Inflammatory macrophage treated with lipopolysaccharide for 1 hour (primary cell): Measurements from ENCODE around the gene KIF1A.
"Not testable (repeated sequence)": the region's sequence is repeated elsewhere in the genome, so short reads cannot be mapped to it uniquely, and the experiment has no call there.

ENCODE experiments used
- DNase-seq, 2 donors: peaks; one replicate each; pipeline ENCODE4 v3.0.0-alpha.2; 2020 to 2022

The KIF1A gene

DNA sequence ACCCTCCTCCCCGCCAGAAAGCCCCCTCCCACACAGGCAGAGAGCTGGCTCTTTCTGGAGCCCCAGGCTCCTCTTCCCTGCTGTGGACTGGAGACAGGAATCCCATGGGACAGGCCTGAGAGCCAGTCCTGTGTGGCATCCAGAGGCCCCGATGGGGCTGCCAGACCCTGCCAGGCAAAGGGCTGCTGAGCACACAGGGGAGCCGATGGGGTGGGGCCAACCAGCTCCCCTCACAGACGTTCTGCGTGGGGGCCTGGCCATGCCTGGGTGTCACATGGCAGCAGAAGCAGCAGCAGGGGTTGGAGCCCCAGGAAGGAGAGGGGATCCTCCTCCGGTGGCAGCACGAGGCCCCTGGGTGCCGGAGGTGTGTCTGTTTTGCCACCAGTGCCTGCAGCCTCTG is 120.2 kb downstream of the KIF1A start:
- DNase-seq, result not testable (repeated sequence)

DNA sequence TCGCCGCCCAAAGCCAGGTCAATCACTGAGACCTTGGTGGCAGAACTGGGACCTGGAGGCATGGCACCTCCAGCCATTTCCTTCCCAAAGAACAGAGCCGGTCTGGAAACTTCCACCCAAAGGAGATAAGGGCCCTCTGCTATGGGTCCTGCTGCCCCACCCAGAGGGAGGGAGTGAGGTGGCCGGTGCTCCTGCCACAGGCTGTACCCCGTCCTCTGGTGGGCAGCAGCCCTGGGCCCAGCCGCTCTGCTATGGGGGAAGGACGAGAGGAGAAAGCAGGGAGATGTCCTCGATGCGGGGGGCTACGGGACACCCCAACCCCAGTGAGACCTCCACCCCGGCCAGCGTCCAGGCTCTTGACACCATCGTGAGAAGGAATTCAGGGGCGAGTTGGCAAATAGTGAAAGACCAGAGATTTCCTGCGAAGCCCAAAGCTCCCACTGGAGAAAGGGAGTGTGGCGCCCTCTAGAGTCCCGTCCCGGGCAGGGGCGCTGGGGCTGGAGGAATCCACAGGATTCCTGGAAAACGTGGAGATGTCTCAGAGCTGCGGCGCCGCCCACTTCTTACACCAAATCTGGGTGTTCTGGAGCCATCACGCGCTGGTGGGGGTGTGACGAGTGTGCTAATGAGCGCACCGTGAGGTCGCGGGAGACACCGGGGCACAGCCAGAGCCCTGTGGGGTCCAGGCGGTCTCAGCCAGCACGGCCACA is 121.0 kb downstream of the KIF1A start:
- not testable (repeated sequence) for DNase-seq

DNA sequence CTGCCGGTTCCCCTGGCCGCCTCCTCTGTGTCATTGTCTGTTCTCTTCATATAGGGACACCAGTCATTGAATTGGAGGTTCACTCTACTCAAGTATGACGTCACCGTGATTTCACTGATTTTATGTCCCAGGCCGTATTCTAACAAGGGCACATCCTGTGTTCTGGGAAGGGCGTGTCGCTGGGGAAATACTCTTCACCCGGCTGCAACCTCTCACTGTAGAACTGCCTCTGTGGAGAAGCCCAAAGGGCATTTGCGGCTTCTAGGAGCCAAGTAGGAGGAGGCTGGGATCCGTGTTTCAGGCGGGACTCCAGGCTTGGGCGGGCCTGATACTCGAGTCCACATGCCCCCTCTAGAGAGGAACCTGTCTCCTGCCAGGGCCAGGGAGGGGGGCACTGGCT is 123.5 kb downstream of the KIF1A start:
- DNase-seq, result not testable (repeated sequence)

DNA sequence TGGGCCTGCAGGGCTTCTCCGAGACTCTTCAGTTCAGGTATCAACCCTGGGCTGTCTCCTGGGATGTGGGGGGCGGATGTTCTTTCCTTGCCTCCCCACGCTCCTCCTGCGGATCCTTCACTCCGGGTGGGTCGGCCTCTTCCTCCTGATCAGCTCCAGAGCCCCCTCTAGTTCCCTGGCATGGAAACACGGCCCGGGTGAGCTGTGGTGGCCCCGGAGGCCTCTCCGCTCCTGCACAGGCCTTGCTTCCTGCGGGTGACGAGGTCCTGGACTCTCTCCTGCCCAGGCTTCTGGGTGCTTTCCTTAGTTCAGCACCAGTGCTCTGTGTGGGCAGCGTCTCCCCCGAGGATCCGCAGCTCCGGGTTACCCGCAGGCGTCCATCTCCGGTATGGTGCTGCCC is 124.4 kb downstream of the KIF1A start:
- not testable (repeated sequence) for DNase-seq

DNA sequence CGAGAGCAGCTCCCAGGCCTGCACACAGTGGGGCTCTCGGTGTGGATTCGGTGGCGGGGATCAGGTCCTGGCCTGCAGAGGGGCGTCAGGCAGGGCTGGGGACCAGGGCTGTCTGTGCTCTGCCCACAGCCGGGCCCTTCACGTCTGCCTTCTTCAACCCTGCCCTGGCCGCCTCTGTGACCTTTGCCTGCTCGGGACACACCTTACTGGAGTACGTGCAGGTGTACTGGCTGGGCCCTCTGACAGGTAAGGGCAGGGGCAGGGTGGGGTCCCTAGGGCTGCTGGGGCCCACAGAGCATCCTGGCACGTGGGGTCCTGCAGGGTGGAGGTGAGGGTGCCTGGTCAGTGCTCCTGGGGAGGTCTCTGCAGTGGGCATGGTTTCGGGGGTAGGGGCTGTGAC is 125.7 kb downstream of the KIF1A start:
- DNase-seq, result not testable (repeated sequence)

DNA sequence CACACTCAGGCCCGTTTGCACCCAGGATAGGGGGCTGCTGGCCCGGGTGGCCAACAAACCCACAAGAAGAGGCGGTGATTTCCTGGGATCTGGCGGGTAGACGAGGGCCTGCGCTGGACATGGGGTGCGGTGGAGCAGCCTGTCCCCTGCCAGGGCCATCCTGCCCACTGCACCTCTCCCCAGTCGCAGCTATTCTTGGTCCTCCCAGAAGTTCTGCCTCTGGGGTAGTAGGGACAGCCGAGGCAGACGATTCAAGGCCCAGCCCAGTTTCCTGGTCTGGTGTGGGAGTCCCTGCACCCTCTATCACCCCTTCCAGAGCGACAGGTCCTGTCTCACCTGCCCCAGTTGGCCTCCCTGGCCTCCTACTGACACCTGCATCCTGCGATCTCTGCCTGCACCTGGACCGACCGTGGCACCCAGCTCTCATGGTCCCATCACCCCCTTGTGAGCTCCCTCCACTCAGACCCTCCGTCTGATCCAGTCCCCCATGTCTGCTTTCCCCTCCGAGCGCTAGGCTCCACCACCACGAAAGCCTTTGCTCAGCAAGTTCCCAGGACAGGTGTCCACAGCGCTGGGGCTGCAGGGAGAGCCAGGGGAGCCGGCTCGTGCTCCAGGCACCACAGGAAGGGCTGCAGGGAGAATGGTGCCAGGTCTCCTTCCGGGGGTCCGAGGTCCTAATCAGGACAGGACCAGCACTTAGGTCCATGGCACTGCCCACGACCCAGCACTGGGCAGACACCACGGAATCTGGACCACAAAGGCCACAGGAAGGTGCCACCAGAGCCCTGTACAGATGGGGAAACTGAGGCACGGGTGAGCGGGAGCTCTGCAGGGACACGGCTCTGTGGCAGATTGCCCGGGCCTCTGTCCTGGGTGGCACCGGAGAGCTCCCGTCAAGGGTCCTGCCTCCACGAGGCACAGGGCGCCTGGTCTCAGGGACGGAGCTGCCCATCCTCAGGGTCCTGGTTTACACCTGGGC is 127.1 kb downstream of the KIF1A start:
- DNase-seq, result not testable (repeated sequence)

DNA sequence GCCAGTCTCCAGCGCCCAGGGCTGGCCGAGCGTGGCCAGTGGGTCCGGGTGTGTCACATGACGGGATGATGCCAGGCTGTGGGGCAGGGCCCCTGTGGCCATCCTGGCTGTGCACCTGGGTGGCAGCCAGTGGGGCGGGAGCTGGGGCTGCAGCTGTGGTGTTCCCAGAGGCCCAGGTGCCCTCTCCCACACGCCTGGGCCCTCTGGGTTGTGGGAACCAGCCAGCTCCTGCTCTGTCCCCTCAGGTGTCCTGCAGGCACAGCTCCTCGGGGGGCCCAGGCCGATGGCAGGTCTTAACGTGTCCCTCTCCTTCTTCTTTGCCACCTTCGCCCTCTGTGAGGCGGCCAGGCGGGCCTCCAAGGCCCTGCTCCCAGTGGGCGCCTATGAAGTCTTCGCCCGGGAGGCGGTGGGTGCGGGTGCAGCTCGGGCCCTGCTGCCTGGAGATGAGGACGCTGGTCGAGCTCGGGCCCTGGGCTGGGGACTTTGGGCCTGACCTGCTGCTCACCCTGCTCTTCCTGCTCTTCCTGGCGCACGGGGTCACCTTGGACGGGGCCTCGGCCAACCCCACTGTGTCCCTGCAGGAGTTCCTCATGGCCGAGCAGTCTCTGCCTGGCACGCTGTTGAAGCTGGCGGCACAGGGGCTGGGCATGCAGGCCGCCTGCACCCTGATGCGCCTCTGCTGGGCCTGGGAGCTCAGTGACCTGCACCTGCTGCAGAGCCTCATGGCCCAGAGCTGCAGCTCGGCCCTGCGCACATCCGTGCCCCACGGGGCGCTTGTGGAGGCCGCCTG is 128.2 kb downstream of the KIF1A start, which contains the start of gene AQP12A:
TSS of gene AQP12A (plus strand) at position 236 of the 790 bp plus-strand sequence. CDS start at position 284, 48 bp downstream.
- DNase-seq, result not testable (repeated sequence)

DNA sequence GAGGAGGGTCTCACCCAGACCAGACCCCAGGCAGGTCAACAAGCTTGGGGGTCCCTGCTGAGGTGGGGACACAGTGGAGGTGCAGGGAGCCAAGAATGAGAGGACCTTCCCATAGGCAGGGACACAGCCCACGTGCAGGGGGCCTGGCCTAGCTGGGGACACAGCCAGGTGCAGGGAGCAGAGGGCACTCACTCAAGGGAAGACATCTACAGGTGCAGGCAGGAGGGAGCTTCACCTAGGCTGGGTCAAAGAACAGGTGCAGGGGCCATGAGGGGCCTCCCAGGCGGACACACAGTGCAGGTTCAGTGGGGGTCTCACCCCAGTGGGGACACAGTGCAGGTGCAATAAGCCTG is 129.0 kb downstream of the KIF1A start:
- not testable (repeated sequence) for DNase-seq

DNA sequence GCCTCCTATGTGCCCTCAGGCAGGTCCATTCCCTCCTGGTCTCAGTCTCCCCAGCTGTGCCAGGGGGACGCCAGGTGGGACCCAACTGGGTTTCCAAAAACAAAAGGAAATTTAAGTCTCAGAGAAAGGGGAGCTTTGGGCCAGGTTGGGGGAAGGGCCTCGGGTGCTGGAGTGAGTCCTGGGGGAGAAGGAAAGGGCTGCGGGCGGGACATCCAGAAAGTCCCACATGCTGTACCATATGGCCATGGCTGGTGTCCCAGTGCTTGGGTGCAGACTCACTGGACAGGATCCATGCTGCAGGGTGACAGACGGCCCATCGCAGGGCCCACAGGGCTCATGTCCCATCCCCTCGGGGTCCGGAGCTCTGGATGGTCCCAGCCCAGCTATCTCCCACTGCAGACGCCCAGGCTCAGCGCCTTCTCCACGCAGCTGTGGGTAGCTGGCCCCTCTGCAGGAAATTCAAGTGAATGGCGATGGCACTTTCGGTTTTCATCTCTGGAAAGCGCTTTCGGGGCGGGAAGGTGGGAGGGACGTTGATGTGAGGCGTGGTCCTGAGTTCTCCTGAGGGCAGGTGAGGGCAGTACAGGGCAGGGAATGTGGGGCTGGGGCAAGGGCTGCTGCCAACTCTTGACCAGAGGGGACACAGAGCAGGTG is 129.5 kb downstream of the KIF1A start:
- not testable (repeated sequence) for DNase-seq

DNA sequence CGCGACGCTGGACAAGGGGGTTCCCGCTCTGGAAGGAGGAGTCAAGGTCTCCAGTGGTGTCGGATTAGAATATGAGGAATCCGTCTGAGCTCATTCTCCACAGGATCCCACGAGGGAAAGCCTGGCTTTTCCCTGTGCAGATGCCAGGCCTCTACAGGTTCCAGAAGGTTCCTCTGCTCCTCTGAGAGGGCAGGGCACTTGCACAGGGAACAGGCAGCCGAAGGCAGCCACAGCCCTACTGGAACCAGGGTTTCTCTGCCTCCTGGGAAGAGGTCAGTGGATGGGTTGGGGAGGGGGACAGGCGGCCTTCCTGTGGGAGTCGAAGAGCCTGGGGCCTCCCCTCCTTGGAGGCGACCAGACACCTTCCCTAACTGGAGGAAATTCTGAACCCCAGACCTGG is 130.0 kb downstream of the KIF1A start:
- DNase-seq, result no peak

DNA sequence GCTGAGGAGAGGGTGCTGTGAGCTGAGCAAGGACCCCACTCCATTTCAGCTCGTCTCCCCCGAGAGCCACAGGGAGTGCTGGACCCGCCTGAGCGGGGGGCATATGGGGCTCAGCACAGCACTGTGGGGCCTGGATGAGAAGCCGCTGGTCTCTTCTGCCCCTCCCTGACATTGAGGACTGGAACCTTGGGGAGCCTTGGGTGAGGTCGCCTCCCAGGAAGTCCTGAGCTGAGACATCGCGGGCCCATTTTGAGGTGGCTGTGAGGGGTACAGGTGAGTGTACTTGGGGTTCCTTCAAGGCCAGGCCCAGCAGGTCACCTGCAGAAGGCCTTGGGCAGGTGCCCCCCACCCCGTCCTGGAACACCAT is 131.5 kb downstream of the KIF1A start:
- no peak for DNase-seq

DNA sequence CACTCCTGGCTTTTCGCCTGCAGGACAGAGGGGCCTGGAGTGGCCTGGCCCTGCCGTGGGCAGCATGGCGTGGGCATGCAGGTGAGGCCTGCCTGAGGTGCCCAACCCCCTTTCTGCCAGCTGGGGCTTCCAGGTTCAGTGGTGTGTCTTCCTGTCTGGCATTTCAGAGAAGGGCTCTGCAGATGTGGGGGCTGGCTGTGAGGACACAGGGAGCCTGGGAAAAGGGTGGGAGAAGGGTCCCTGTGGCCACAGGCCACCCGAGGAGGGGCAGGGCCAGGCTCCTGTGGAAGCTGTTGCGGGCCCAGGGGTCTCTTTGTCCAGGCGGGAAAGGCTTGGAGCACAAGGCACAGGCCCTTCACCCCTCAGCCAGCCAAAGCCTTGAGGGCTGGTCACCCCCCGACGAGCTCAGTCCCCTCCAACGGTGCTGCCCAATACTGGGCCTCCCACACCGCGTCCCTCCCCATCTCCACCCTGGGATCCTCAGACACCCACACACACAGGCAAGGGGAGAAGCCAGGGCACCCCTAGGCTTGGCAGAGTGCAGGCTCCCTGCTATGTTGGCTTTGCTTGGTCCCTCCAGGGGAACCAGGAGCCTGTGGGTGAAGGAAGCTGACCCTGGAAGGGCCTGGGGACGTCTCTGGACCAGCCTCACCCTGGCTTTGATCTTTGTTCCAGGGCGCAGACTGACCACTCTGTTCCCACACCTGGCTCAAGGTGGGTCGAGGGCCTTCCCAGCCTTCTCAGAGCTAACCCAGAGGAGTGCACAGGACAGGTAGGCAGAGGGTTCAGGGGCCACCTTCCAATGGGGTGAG is 132.1 kb downstream of the KIF1A start:
- DNase-seq, result no peak

DNA sequence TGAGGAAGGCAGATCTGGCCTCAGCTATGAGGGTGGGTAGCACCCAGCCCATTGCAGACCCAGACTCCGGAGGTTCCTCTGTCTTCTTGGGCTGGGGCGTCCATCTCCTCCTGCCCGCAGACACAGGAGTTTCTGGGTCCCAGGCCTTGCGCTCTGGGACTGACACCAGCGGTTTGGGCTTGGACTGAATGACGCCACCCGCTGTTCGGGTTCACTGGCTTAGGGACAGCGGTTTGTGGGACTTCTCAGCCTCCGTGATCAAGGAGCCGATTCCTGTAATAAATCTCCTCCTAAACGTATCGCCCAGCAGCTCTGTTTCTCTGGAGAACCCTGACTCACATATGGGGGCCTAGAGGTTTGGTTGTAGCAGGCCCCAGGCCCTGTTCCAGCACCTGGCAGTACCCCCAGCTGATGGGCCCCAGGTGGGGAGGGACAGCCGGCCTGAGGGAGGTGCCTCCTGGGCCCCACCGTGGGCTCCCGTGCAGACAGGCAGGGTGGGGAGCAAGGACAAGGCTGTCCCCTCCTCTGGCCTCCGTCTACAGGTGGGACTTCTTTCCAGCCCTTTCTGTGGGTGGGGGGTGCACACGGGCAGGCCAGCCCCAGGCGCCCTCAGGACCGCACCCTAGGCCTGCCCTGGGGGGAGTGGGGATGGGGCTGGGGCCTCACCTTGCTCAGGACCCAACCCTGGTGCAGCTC is 132.8 kb downstream of the KIF1A start:
- no peak for DNase-seq

DNA sequence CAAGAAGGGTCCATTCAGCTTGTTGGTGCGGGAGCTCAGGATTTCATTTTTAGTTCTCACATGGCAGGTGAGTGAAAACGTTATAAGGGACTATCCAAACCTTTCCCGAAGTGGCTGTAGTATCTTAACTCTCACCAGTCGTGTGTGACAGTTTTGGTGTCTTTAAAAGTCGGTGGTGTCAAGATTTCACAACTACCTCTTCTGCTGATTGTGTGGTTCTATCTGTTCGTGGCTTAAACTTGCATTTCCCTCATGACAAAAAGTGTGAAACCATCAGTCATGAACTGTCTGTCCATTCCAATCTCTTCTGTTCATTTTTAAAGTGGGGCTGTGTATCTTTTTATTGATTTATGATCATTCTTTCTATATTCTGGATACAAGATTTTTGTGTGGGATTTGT is 133.6 kb downstream of the KIF1A start:
- DNase-seq, result no peak

DNA sequence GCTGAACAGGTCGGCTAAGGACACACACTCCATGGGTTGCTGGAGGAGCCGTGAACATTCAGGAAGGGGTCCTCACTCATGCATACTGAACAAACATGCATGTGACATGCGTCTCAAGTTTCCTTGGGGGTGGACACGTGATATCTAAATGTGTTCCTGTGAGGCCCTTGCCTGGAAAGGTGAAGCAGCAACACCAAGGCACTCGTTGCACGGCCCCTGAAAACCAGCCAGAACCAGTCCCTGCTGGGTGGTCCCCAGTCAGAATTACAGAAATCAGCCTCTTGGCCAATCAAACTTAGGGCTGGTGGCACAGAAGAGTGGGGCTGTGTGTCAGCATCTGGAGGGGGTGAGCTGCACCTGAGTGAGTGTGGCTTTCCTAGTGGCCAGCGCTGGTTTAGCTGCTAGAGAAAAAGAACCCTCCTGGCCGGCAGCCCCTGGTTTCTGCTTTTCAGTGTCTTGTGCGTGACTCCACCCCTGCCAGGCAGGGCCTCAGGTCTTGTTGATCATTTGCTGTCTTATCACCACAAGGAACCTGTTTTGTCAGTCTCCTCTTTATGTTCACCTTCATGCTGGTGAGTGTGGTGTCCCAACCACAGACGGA is 134.1 kb downstream of the KIF1A start:
- no peak for DNase-seq

DNA sequence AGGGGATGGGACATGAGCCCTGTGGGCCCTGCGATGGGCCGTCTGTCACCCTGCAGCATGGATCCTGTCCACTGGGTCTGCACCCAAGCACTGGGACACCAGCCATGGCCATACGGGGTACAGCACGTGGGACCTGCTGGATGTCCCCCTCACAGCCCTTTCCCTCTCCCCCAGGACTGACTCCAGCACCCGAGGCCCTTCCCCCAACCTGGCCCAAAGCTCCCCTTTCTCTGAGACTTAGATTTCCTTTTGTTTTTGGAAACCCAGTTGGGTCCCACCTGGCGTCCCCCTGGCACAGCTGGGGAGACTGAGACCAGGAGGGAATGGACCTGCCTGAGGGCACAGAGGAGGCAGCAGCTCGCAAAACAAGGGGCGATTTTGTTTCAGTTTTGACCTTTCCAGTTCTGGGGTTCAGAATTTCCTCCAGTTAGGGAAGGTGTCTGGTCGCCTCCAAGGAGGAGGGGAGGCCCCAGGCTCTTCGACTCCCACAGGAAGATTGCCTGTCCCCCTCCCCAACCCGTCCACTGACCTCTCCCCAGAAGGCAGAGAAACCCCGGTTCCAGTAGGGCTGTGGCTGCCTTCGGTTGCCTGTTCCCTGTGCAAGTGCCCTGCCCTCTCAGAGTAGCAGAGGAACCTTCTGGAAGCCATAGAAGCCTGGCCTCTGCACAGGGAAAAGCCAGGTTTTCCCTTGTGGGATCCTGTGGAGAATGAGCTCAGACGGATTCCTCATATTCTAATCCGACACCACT is 135.9 kb downstream of the KIF1A start:
- DNase-seq, result not testable (repeated sequence)

DNA sequence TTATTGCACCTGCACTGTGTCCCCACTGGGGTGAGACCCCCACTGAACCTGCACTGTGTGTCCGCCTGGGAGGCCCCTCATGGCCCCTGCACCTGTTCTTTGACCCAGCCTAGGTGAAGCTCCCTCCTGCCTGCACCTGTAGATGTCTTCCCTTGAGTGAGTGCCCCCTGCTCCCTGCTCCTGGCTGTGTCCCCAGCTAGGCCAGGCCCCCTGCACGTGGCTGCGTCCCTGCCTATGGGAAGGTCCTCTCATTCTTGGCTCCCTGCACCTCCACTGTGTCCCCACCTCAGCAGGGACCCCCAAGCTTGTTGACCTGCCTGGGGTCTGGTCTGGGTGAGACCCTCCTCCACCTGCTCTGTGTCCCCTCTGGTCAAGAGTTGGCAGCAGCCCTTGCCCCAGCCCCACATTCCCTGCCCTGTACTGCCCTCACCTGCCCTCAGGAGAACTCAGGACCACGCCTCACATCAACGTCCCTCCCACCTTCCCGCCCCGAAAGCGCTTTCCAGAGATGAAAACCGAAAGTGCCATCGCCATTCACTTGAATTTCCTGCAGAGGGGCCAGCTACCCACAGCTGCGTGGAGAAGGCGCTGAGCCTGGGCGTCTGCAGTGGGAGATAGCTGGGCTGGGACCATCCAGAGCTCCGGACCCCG is 136.6 kb downstream of the KIF1A start:
- not testable (repeated sequence) for DNase-seq

DNA sequence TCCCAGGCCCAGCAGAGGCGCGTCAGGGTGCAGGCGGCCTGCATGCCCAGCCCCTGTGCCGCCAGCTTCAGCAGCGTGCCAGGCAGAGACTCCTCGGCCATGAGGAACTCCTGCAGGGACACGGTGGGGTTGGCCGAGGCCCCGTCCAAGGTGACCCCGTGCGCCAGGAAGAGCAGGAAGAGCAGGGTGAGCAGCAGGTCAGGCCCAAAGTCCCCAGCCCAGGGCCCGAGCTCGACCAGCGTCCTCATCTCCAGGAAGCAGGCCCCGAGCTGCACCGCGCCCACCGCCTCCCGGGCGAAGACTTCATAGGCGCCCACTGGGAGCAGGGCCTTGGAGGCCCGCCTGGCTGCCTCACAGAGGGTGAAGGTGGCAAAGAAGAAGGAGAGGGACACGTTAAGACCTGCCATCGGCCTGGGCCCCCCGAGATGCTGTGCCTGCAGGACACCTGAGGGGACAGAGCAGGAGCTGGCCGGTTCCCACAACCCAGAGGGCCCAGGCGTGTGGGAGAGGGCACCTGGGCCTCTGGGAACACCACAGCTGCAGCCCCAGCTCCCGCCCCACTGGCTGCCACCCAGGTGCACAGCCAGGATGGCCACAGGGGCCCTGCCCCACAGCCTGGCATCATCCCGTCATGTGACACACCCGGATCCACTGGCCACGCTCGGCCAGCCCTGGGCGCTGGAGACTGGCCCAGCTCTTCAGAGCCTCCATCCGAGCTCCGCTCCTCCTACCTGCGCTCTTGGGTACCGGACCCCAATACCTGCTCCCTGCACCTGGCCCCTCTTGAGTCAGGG is 137.4 kb downstream of the KIF1A start, which contains the start of gene AQP12B:
TSS of gene AQP12B (minus strand) at position 455 of the 794 bp plus-strand sequence. CDS start at position 407, 48 bp downstream.
- not testable (repeated sequence) for DNase-seq
